ENCODE measurements around the gene ADGRB3. TPM values are rescaled to one million over a fixed set of nuclear protein-coding genes. Genes with fewer than 3 reads are reported as not detected.

Gene ADGRB3
- total and polyA plus RNA-seq, 7 donors: 0.10 to 0.39 (median 0.21) TPM; not detected in 1

DNA sequence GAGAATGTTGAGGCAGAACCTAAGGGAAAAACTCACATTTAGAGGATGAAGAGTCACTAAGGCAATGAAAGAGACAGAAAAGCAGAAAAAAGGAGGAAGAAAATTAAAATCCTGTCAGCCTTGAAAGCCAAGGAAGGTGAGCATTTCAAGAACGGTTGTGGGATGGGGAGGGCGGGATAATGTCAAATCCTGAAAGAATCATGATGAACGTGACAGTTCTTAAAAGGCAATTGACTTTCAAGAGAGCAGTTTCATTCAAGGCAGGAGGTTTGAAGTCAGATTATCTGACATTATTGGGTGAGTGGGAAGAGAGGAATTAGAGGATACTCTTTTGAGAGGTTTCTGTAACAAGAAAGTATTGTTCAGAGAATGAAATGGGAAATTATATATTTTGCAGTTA, 284.5 kb downstream of the ADGRB3 start:
- no peak overlapping the region for H3K27ac ChIP-seq
- no peak for ATAC-seq
- H3K9me3 ChIP-seq: no peaks in the 10 kb centered on the region
- H3K4me3 ChIP-seq: no peak overlapping the region
- 70 to 78% (median 76%) methylated on average over 3 of the region's 3 CpGs for WGBS, 3 donors
- H3K36me3 ChIP-seq (ENCODE audit: insufficient read depth in 1 of 2, low read depth in 1 of 2): no peaks in the 10 kb centered on the region
- TF ChIP-seq CTCF (IDR thresholded peaks at IDR 0.05): no peak
- no peak for DNase-seq
- no peaks in the 10 kb centered on the region for H3K27me3 ChIP-seq (ENCODE audit: insufficient read depth in 3 of 3, low read length in 2 of 3)
- H3K4me1 ChIP-seq: no peaks in the 10 kb centered on the region
- intact Hi-C loops (cut with DNase I): no loop called here

DNA sequence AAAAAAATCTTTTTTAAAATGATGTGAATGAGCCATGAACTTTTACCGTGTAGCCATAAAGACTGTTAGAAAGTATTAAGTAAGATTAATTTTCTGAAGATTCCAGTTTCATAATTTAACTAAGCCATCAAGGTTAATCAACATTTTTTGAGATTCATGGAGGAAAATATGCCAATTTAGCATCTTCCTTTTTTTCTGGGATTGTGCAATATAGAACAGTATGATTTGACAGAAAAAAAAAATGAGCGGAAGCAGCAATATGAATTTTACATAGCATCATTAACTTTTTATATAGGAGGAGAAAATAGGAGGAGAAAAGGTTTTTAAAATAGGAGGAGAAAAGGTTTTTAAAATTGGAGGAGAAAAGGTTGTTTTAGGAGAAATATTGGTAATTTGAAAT, 306.3 kb downstream of the ADGRB3 start:
- no peak for DNase-seq
- Histone ChIP-seq H3K36me3 (ENCODE audit: insufficient read depth in 1 of 2, low read depth in 1 of 2) (no peaks in the 10 kb centered on the region), H3K9me3 (no peaks in the 10 kb centered on the region), H3K27ac (no peak overlapping the region), H3K4me1 (no peaks in the 10 kb centered on the region), H3K4me3 (no peak overlapping the region), H3K27me3 (ENCODE audit: insufficient read depth in 3 of 3, low read length in 2 of 3) (no peaks in the 10 kb centered on the region)
- no peak for ATAC-seq
- WGBS, 3 donors: 77 to 85% (median 82%) methylated on average over 2 of the region's 2 CpGs
- TF ChIP-seq CTCF (IDR thresholded peaks at IDR 0.05): no peak
- intact Hi-C loops (cut with DNase I): no loop called here

DNA sequence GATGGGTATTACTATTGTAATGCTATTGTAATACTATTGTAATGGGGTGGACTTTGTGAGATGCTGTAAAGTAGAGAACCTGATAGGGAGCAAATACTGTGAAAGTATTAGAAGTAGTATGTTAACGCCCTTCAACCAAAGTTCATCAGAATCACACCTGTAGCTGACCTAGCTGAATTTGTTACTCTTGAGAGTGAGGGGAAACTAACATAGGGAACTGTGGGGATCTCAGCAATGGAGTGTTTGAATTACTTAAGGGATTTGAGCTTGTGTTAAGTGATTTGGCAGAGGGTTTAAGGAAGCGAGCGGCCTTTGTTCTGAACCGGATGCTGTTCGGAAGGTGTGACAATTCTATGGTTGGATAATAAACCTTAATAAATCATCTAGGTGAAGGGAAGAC, 312.6 kb downstream of the ADGRB3 start:
- WGBS, 3 donors: 72 to 81% (median 76%) methylated on average over 5 of the region's 5 CpGs
- ATAC-seq (no peak), DNase-seq (no peak)
- Histone ChIP-seq H3K9me3 (no peaks in the 10 kb centered on the region), H3K4me1 (no peaks in the 10 kb centered on the region), H3K4me3 (no peak overlapping the region), H3K27me3 (ENCODE audit: insufficient read depth in 3 of 3, low read length in 2 of 3) (no peaks in the 10 kb centered on the region), H3K27ac (no peak overlapping the region), H3K36me3 (ENCODE audit: insufficient read depth in 1 of 2, low read depth in 1 of 2) (no peaks in the 10 kb centered on the region)
- intact Hi-C loops (cut with DNase I): no loop called here
- no peak for TF ChIP-seq CTCF (IDR thresholded peaks at IDR 0.05)

- no peak overlapping the region for H3K4me3 ChIP-seq
- ATAC-seq: no peak
- intact Hi-C loops (cut with DNase I): no loop called here
- H3K36me3 ChIP-seq (ENCODE audit: insufficient read depth in 1 of 2, low read depth in 1 of 2): no peaks in the 10 kb centered on the region
- no peak for DNase-seq
- H3K27me3 ChIP-seq (ENCODE audit: insufficient read depth in 3 of 3, low read length in 2 of 3): no peaks in the 10 kb centered on the region
- H3K9me3 ChIP-seq: no peaks in the 10 kb centered on the region
- H3K4me1 ChIP-seq: no peaks in the 10 kb centered on the region
- WGBS, 3 donors: 70 to 74% (median 74%) methylated on average over 10 of the region's 10 CpGs
- TF ChIP-seq CTCF (IDR thresholded peaks at IDR 0.05): no peak
- no peak overlapping the region for H3K27ac ChIP-seq
These were observed 316.2 kb downstream of the ADGRB3 start for GRCh38 chr6:68951270-68951669.

- no peaks in the 10 kb centered on the region for H3K27me3 ChIP-seq (ENCODE audit: insufficient read depth in 3 of 3, low read length in 2 of 3)
- 54 to 62% (median 55%) methylated on average over 2 of the region's 2 CpGs for WGBS, 3 donors
- H3K9me3 ChIP-seq: no peaks in the 10 kb centered on the region
- H3K27ac ChIP-seq: no peak overlapping the region
- no peaks in the 10 kb centered on the region for H3K36me3 ChIP-seq (ENCODE audit: insufficient read depth in 1 of 2, low read depth in 1 of 2)
- H3K4me3 ChIP-seq: no peak overlapping the region
- no peak for TF ChIP-seq CTCF (IDR thresholded peaks at IDR 0.05)
- DNase-seq: no peak
- ATAC-seq: no peak
- intact Hi-C loops (cut with DNase I): loop anchor here in 1 of 2 donors (5.0 kb wide), 1 partner anchor 321 kb away; the partner anchor contains the start of gene ADGRB3
- no peaks in the 10 kb centered on the region for H3K4me1 ChIP-seq
These were observed 323.2 kb downstream of the ADGRB3 start for GRCh38 chr6:68958327-68958726.

Measured in psoas muscle (tissue), 8 donors.